ENCODE measurements around the gene ATP5F1E. TPM values are rescaled to one million over a fixed set of nuclear protein-coding genes. Genes with fewer than 3 reads are reported as not detected.

ATP5F1E gene
- total and polyA plus RNA-seq, 9 donors = 61.9 to 220 (median 162) TPM

- no peak overlapping the region for H3K4me3 ChIP-seq (ENCODE audit: low read length)
- H3K36me3 ChIP-seq (ENCODE audit: control insufficient read depth, insufficient read depth, low read length) = peaks cover 27% of the 10 kb centered on the region
- H3K27ac ChIP-seq (ENCODE audit: low read length) = no peak overlapping the region
- no peak for DNase-seq
- 93% methylated on average over 3 of the region's 3 CpGs for WGBS (ENCODE audit: insufficient coverage)
- peaks cover 12% of the 10 kb centered on the region for H3K4me1 ChIP-seq (ENCODE audit: control insufficient read depth, insufficient read depth, low read length)
- no peaks in the 10 kb centered on the region for H3K9me3 ChIP-seq (replicated peaks; ENCODE audit: control insufficient read depth, low read depth, low read length)
- H3K27me3 ChIP-seq (ENCODE audit: control insufficient read depth, insufficient read depth, low read length) = no peaks in the 10 kb centered on the region
Observed at GRCh38 chr20:59035381-59035780, 3.2 kb upstream of the ATP5F1E start.

- Histone ChIP-seq H3K9me3 (replicated peaks; ENCODE audit: control insufficient read depth, low read depth, low read length) (no peaks in the 10 kb centered on the region), H3K36me3 (ENCODE audit: control insufficient read depth, insufficient read depth, low read length) (peaks cover 35% of the 10 kb centered on the region), H3K27me3 (ENCODE audit: control insufficient read depth, insufficient read depth, low read length) (no peaks in the 10 kb centered on the region), H3K27ac (ENCODE audit: low read length) (no peak overlapping the region), H3K4me1 (ENCODE audit: control insufficient read depth, insufficient read depth, low read length) (peaks cover 14% of the 10 kb centered on the region), H3K4me3 (ENCODE audit: low read length) (no peak overlapping the region)
- WGBS (ENCODE audit: insufficient coverage) = 83% methylated on average over 2 of the region's 2 CpGs
- DNase-seq = no peak
Observed at GRCh38 chr20:59033616-59034165, 1.6 kb upstream of the ATP5F1E start.

- H3K4me1 ChIP-seq (ENCODE audit: control insufficient read depth, insufficient read depth, low read length) = peaks cover 14% of the 10 kb centered on the region
- H3K9me3 ChIP-seq (replicated peaks; ENCODE audit: control insufficient read depth, low read depth, low read length) = no peaks in the 10 kb centered on the region
- no CpG with 5 or more reads among the region's 1 CpG for WGBS (ENCODE audit: insufficient coverage)
- H3K36me3 ChIP-seq (ENCODE audit: control insufficient read depth, insufficient read depth, low read length) = peaks cover 36% of the 10 kb centered on the region
- peak overlapping the region; percentile 90 for H3K27ac ChIP-seq (ENCODE audit: low read length)
- no peak for DNase-seq
- H3K4me3 ChIP-seq (ENCODE audit: low read length) = peak overlapping the region; percentile 79
- H3K27me3 ChIP-seq (ENCODE audit: control insufficient read depth, insufficient read depth, low read length) = no peaks in the 10 kb centered on the region
Observed at GRCh38 chr20:59033093-59033492, 958 bp upstream of the ATP5F1E start.

GRCh38 chr20:59032713-59033059 lies 551 bp upstream of the ATP5F1E start:
- peaks cover 14% of the 10 kb centered on the region for H3K4me1 ChIP-seq (ENCODE audit: control insufficient read depth, insufficient read depth, low read length)

GRCh38 chr20:59031564-59032022 lies 542 bp downstream of the ATP5F1E start:
- no peaks in the 10 kb centered on the region for H3K27me3 ChIP-seq (ENCODE audit: control insufficient read depth, insufficient read depth, low read length)
- peak overlapping the region; percentile 87 for H3K4me3 ChIP-seq (ENCODE audit: low read length)
- H3K4me1 ChIP-seq (ENCODE audit: control insufficient read depth, insufficient read depth, low read length) = peaks cover 14% of the 10 kb centered on the region
- peaks cover 32% of the 10 kb centered on the region for H3K36me3 ChIP-seq (ENCODE audit: control insufficient read depth, insufficient read depth, low read length)
- H3K9me3 ChIP-seq (replicated peaks; ENCODE audit: control insufficient read depth, low read depth, low read length) = no peaks in the 10 kb centered on the region
- WGBS (ENCODE audit: insufficient coverage) = 19% methylated on average over 7 of the region's 13 CpGs
- H3K27ac ChIP-seq (ENCODE audit: low read length) = peak overlapping the region; percentile 86
- no peak for DNase-seq

More at GRCh38 chr20:59032713-59033059, 551 bp upstream of the ATP5F1E start:
- Histone ChIP-seq H3K27ac (ENCODE audit: low read length) (peak overlapping the region; percentile 90), H3K4me3 (ENCODE audit: low read length) (peak overlapping the region; percentile 79), H3K36me3 (ENCODE audit: control insufficient read depth, insufficient read depth, low read length) (peaks cover 34% of the 10 kb centered on the region), H3K9me3 (replicated peaks; ENCODE audit: control insufficient read depth, low read depth, low read length) (no peaks in the 10 kb centered on the region), H3K27me3 (ENCODE audit: control insufficient read depth, insufficient read depth, low read length) (no peaks in the 10 kb centered on the region)
- under 1% methylated on average over 10 of the region's 13 CpGs for WGBS (ENCODE audit: insufficient coverage)
- no peak for DNase-seq

GRCh38 chr20:59030911-59031563 lies 1.1 kb downstream of the ATP5F1E start:
- H3K27me3 ChIP-seq (ENCODE audit: control insufficient read depth, insufficient read depth, low read length) = no peaks in the 10 kb centered on the region
- DNase-seq = no peak
- WGBS (ENCODE audit: insufficient coverage) = 81% methylated on average over 4 of the region's 7 CpGs
- H3K27ac ChIP-seq (ENCODE audit: low read length) = no peak overlapping the region
- H3K4me1 ChIP-seq (ENCODE audit: control insufficient read depth, insufficient read depth, low read length) = peaks cover 14% of the 10 kb centered on the region
- H3K36me3 ChIP-seq (ENCODE audit: control insufficient read depth, insufficient read depth, low read length) = peaks cover 29% of the 10 kb centered on the region
- peak overlapping the region; percentile 87 for H3K4me3 ChIP-seq (ENCODE audit: low read length)
- H3K9me3 ChIP-seq (replicated peaks; ENCODE audit: control insufficient read depth, low read depth, low read length) = no peaks in the 10 kb centered on the region

GRCh38 chr20:59028812-59029211 lies 3.3 kb downstream of the ATP5F1E start:
- no peak overlapping the region for H3K27ac ChIP-seq (ENCODE audit: low read length)
- no peaks in the 10 kb centered on the region for H3K9me3 ChIP-seq (replicated peaks; ENCODE audit: control insufficient read depth, low read depth, low read length)
- H3K4me1 ChIP-seq (ENCODE audit: control insufficient read depth, insufficient read depth, low read length) = peaks cover 14% of the 10 kb centered on the region
- WGBS (ENCODE audit: insufficient coverage) = no CpG with 5 or more reads among the region's 2 CpGs
- DNase-seq = no peak
- peaks cover 35% of the 10 kb centered on the region for H3K36me3 ChIP-seq (ENCODE audit: control insufficient read depth, insufficient read depth, low read length)
- H3K27me3 ChIP-seq (ENCODE audit: control insufficient read depth, insufficient read depth, low read length) = no peaks in the 10 kb centered on the region
- H3K4me3 ChIP-seq (ENCODE audit: low read length) = no peak overlapping the region

- H3K27me3 ChIP-seq (ENCODE audit: control insufficient read depth, insufficient read depth, low read length) = no peaks in the 10 kb centered on the region
- WGBS (ENCODE audit: insufficient coverage) = 41% methylated on average over 5 of the region's 8 CpGs
- H3K27ac ChIP-seq (ENCODE audit: low read length) = no peak overlapping the region
- no peaks in the 10 kb centered on the region for H3K9me3 ChIP-seq (replicated peaks; ENCODE audit: control insufficient read depth, low read depth, low read length)
- no peak for DNase-seq
- H3K4me3 ChIP-seq (ENCODE audit: low read length) = no peak overlapping the region
- H3K36me3 ChIP-seq (ENCODE audit: control insufficient read depth, insufficient read depth, low read length) = peaks cover 41% of the 10 kb centered on the region
- H3K4me1 ChIP-seq (ENCODE audit: control insufficient read depth, insufficient read depth, low read length) = peaks cover 13% of the 10 kb centered on the region
Observed at GRCh38 chr20:59027741-59028320, 4.3 kb downstream of the ATP5F1E start.

GRCh38 chr20:59026904-59027740 lies 5.0 kb downstream of the ATP5F1E start:
- DNase-seq = no peak
- Histone ChIP-seq H3K9me3 (replicated peaks; ENCODE audit: control insufficient read depth, low read depth, low read length) (no peaks in the 10 kb centered on the region), H3K36me3 (ENCODE audit: control insufficient read depth, insufficient read depth, low read length) (peaks cover 44% of the 10 kb centered on the region), H3K4me3 (ENCODE audit: low read length) (no peak overlapping the region), H3K27me3 (ENCODE audit: control insufficient read depth, insufficient read depth, low read length) (no peaks in the 10 kb centered on the region), H3K27ac (ENCODE audit: low read length) (no peak overlapping the region), H3K4me1 (ENCODE audit: control insufficient read depth, insufficient read depth, low read length) (peaks cover 10% of the 10 kb centered on the region)
- WGBS (ENCODE audit: insufficient coverage) = 76% methylated on average over 3 of the region's 5 CpGs

GRCh38 chr20:59025511-59025910 lies 6.6 kb downstream of the ATP5F1E start:
- peaks cover 42% of the 10 kb centered on the region for H3K36me3 ChIP-seq (ENCODE audit: control insufficient read depth, insufficient read depth, low read length)
- H3K4me3 ChIP-seq (ENCODE audit: low read length) = no peak overlapping the region
- no peaks in the 10 kb centered on the region for H3K9me3 ChIP-seq (replicated peaks; ENCODE audit: control insufficient read depth, low read depth, low read length)
- no peak overlapping the region for H3K27ac ChIP-seq (ENCODE audit: low read length)
- no peaks in the 10 kb centered on the region for H3K27me3 ChIP-seq (ENCODE audit: control insufficient read depth, insufficient read depth, low read length)
- DNase-seq = no peak
- H3K4me1 ChIP-seq (ENCODE audit: control insufficient read depth, insufficient read depth, low read length) = peaks cover 2% of the 10 kb centered on the region
- WGBS (ENCODE audit: insufficient coverage) = 100% methylated on average over 1 of the region's 4 CpGs
